ENCODE measurements around the gene GLCCI1. TPM values are rescaled to one million over a fixed set of nuclear protein-coding genes. Genes with fewer than 3 reads are reported as not detected.

Gene GLCCI1
- total RNA-seq, 1 experiment from 2014 or later, result 4.6 TPM

DNA sequence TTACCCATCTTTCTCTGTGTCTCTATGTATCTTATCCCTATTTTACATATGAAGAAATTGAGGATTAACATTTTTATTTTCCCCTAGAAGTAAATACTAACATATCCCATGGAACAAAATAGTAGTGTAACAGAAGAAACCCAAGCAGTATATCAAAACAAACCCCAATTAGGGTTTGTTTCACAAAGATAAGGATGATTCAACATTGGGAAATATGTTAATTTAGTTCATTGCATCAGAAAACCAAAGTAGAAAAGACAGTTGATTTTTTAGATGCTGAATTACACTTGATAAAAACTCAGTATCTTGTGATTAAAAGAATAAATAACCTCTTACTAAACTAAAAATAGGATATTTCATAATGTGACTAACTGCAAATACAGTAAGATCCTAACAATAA, 87.8 kb downstream of the GLCCI1 start:
- H3K9me2 ChIP-seq (ENCODE audit: insufficient read depth), result no peaks in the 10 kb centered on the region
- no peaks in the 10 kb centered on the region for H3K4me1 ChIP-seq (ENCODE audit: control insufficient read depth in 1 of 2, insufficient read depth in 2 of 2, low read length in 2 of 2)
- TF ChIP-seq JUND (IDR thresholded peaks at IDR 0.05) (no peak), ELF1 (IDR thresholded peaks at IDR 0.05; ENCODE audit: borderline replicate concordance, low read depth) (no peak), POLR2A (IDR thresholded peaks at IDR 0.05; ENCODE audit: borderline replicate concordance, extremely low read depth, insufficient read depth, insufficient read length) (no peak), CTCF (IDR thresholded peaks at IDR 0.05 in 2 of 3, conservative IDR thresholded peaks at IDR 0.05 in 1 of 3; ENCODE audit: borderline replicate concordance in 1 of 3, insufficient read depth in 1 of 3, low read depth in 2 of 3, low read length in 2 of 3) (no peak), ZFX (IDR thresholded peaks at IDR 0.05) (no peak), EGR1 (IDR thresholded peaks at IDR 0.05; ENCODE audit: low read depth) (no peak), ZNF274 (IDR thresholded peaks at IDR 0.05; ENCODE audit: low read depth, low read length) (no peak), SP1 (IDR thresholded peaks at IDR 0.05; ENCODE audit: low read depth) (no peak), EZH2phosphoT487 (IDR thresholded peaks at IDR 0.05; ENCODE audit: borderline replicate concordance) (no peak), SIN3A (IDR thresholded peaks at IDR 0.05; ENCODE audit: low read depth) (no peak), SRF (IDR thresholded peaks at IDR 0.05; ENCODE audit: low read depth) (no peak), CEBPB (IDR thresholded peaks at IDR 0.05; ENCODE audit: low read depth) (no peak), POLR2AphosphoS5 (IDR thresholded peaks at IDR 0.05; ENCODE audit: low read depth, low read length) (no peak), YY1 (IDR thresholded peaks at IDR 0.05; ENCODE audit: extremely low read depth, insufficient replicate concordance, low read depth, low read length) (no peak), ATF3 (IDR thresholded peaks at IDR 0.05) (no peak), RAD21 (IDR thresholded peaks at IDR 0.05; ENCODE audit: low read depth) (no peak)
- TF ChIP-seq, protein P1, sequence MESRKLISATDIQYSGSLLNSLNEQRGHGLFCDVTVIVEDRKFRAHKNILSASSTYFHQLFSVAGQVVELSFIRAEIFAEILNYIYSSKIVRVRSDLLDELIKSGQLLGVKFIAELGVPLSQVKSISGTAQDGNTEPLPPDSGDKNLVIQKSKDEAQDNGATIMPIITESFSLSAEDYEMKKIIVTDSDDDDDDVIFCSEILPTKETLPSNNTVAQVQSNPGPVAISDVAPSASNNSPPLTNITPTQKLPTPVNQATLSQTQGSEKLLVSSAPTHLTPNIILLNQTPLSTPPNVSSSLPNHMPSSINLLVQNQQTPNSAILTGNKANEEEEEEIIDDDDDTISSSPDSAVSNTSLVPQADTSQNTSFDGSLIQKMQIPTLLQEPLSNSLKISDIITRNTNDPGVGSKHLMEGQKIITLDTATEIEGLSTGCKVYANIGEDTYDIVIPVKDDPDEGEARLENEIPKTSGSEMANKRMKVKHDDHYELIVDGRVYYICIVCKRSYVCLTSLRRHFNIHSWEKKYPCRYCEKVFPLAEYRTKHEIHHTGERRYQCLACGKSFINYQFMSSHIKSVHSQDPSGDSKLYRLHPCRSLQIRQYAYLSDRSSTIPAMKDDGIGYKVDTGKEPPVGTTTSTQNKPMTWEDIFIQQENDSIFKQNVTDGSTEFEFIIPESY (IDR thresholded peaks at IDR 0.05; ENCODE audit: extremely low read depth, insufficient replicate concordance, low read length), result no peak
- no peaks in the 10 kb centered on the region for H4K20me1 ChIP-seq (ENCODE audit: insufficient read depth)
- H3K27ac ChIP-seq (ENCODE audit: low read depth, low read length), result no peak overlapping the region
- no peaks in the 10 kb centered on the region for H3K27me3 ChIP-seq (ENCODE audit: insufficient read depth, low read length)
- no TSS peak for BruUV-seq (replicated peaks)
- CTCF ChIA-PET, result no interaction called here
- no peak overlapping the region for H3K9ac ChIP-seq (ENCODE audit: low read length)
- H3K4me3 ChIP-seq (replicated peaks in 1 of 2; ENCODE audit: low read depth in 1 of 2, low read length in 2 of 2), result no peak overlapping the region
- no peak overlapping the region for H2AFZ ChIP-seq (ENCODE audit: low read depth, low read length, poor library complexity, severe bottlenecking)
- POLR2A ChIA-PET, result no interaction called here
- H3K4me2 ChIP-seq (ENCODE audit: low read length), result no peak overlapping the region
- ATAC-seq (no peak), DNase-seq (ENCODE audit: low read depth, low spot score) (no peak)
- no peaks in the 10 kb centered on the region for H3K9me3 ChIP-seq (ENCODE audit: control insufficient read depth in 1 of 2, insufficient read depth in 1 of 2, low read depth in 1 of 2, low read length in 2 of 2)
- no peaks in the 10 kb centered on the region for H3K79me2 ChIP-seq (ENCODE audit: insufficient read depth, low read length)
- H3K36me3 ChIP-seq (ENCODE audit: control insufficient read depth in 1 of 2, insufficient read depth in 2 of 2, low read length in 2 of 2), result no peaks in the 10 kb centered on the region
- RAD21 ChIA-PET (ENCODE audit: low non-redundant PET in 1 of 2, low total read pairs in 2 of 2, uncharacterized antibody in 2 of 2, unreplicated experiment in 2 of 2), result no interaction called here
- intact Hi-C loops (cut with micrococcal nuclease), result no loop called here

Data from HCT116 (cell line).